HFF-Myc (cell line): ENCODE data around the gene LETMD1.

ENCODE experiments used
- DNase-seq: peaks from one replicate; pipeline ENCODE4 v3.0.0-alpha.2; 2011; ENCODE audit warnings: low read depth; ENCODE audit errors: extremely low read depth
- H3K4me3 ChIP-seq: replicated peaks from 2 replicates; pipeline ENCODE4 v1.5.1; 2011; ENCODE audit warnings: low read depth, mild to moderate bottlenecking, control low read depth, low read length
- CTCF ChIP-seq: IDR thresholded peaks from 2 replicates; pipeline ENCODE4 v1.5.1; 2012; ENCODE audit warnings: mild to moderate bottlenecking, low read depth, low read length, control low read depth; ENCODE audit errors: missing control alignments

LETMD1 gene

GRCh38 chr12:51082561-51083125 is 34.5 kb downstream of the LETMD1 start:
- peak overlapping the region; percentile 83 for H3K4me3 ChIP-seq
- no peak for DNase-seq
- TF ChIP-seq CTCF, result no peak

- TF ChIP-seq CTCF, result no peak
- peak within 1 kb of the TSS; percentile 83 for H3K4me3 ChIP-seq
- peak; percentile 69 for DNase-seq
These were observed 35.2 kb downstream of the LETMD1 start, which contains the start of gene CSRNP2 for GRCh38 chr12:51083126-51083833. Gene CSRNP2 (minus strand): TSS chr12:51083596. CDS start chr12:51076561, 7,035 bp downstream.

GRCh38 chr12:51085757-51086156 is 37.6 kb downstream of the LETMD1 start:
- H3K4me3 ChIP-seq, result no peak overlapping the region
- no peak for DNase-seq
- no peak for TF ChIP-seq CTCF

GRCh38 chr12:51086933-51087332 is 38.8 kb downstream of the LETMD1 start:
- no peak for TF ChIP-seq CTCF
- DNase-seq, result no peak

GRCh38 chr12:51087818-51088217 is 39.7 kb downstream of the LETMD1 start:
- TF ChIP-seq CTCF, result no peak
- no peak overlapping the region for H3K4me3 ChIP-seq
- no peak for DNase-seq

More at GRCh38 chr12:51086933-51087332, 38.8 kb downstream of the LETMD1 start:
- no peak overlapping the region for H3K4me3 ChIP-seq

GRCh38 chr12:51090705-51091229 is 42.6 kb downstream of the LETMD1 start:
- no peak for TF ChIP-seq CTCF
- DNase-seq, result no peak
- no peak overlapping the region for H3K4me3 ChIP-seq
